ENCODE data around the gene RAB44.

DNA sequence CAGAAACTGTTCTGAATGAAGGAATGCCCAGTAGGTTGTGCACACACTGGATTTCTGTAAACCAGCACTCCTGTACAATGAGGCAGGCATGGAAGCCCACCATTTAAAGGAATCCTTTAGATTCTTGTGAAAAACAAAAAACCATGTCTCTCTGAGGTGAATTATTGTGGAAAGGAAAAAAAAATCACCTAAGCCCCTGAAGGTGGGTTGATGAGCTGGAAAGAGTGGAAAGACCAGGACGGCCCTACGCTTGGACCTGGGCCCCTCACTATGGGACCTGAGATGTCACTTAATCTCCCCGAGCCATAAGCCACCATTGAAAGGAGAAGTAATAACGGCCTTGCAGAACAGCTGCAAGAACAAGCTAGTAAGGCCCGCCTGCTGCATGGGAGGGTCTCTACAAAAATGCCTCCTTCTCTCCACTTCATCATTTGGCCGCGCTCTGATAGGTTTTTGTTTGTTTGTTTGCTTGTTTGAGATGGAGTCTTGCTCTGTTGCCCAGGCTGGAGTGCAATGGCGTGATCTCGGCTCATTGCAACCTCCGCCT, 68.8 kb downstream of the RAB44 start:
- TF ChIP-seq CTCF (conservative IDR thresholded peaks at IDR 0.05) (no peak; the same call in 1 of the 2 replicates), EZH2 (IDR thresholded peaks at IDR 0.05; ENCODE audit: low read depth) (no peak)

Data from PC-9 (cell line).